Lower lobe of right lung (tissue), 2 donors: ENCODE measurements around the gene FGD2. TPM values are rescaled to one million over a fixed set of nuclear protein-coding genes. Genes with fewer than 3 reads are reported as not detected.

Experiments used
- ATAC-seq, 2 donors: fragments of 200-7000 bp; cut with Tn5 transposase; one replicate each; pipeline ENCODE4 v1.9.1; 2020 to 2022; ENCODE audit warnings: mild to moderate bottlenecking in 2 of 2, moderate library complexity in 2 of 2
- DNase-seq: peaks from one replicate; pipeline ENCODE4 v3.0.0-alpha.2; 2020
- H3K27ac ChIP-seq: fragments of 200-600 bp; one replicate; pipeline ENCODE4 v1.8.0; 2022
- H3K27me3 ChIP-seq: fragments of 200-600 bp; one replicate; pipeline ENCODE4 v1.8.0; 2022; ENCODE audit warnings: low read depth
- H3K36me3 ChIP-seq: fragments of 200-600 bp; one replicate; pipeline ENCODE4 v1.8.0; 2022; ENCODE audit warnings: mild to moderate bottlenecking
- H3K4me1 ChIP-seq: fragments of 200-600 bp; one replicate; pipeline ENCODE4 v1.8.0; 2022
- H3K4me3 ChIP-seq: fragments of 200-600 bp; one replicate; pipeline ENCODE4 v1.8.0; 2022; ENCODE audit warnings: mild to moderate bottlenecking
- H3K9me3 ChIP-seq: fragments of 200-600 bp; one replicate; pipeline ENCODE4 v1.8.0; 2022
- intact Hi-C: fragments of 100-400 bp; cut with DNase I; formaldehyde crosslinking; loops from one replicate; pipeline ENCODE4 v1.11.0; 2022
- total RNA-seq: library from RNA; stranded (reverse); fragmentation: NEBNext Ultra II Directional; extraction: Animal tissue kit (Norgen Biotek cat#: 25700); gene quantifications from one replicate; pipeline ENCODE4 v1.2.1, GENCODE V29; 2021
- TF ChIP-seq, protein P1 (sequence below): fragments of 200-600 bp; IDR thresholded peaks from one replicate; pipeline ENCODE4 v1.8.0; 2022; ENCODE audit warnings: antibody characterized with exemption, mild to moderate bottlenecking
- donor health status: DM: no; HTN: yes; CAD: no; lungs with severe emphysema.

The FGD2 gene
- total RNA-seq, 1 donor from 2014 or later, result 103 TPM

DNA sequence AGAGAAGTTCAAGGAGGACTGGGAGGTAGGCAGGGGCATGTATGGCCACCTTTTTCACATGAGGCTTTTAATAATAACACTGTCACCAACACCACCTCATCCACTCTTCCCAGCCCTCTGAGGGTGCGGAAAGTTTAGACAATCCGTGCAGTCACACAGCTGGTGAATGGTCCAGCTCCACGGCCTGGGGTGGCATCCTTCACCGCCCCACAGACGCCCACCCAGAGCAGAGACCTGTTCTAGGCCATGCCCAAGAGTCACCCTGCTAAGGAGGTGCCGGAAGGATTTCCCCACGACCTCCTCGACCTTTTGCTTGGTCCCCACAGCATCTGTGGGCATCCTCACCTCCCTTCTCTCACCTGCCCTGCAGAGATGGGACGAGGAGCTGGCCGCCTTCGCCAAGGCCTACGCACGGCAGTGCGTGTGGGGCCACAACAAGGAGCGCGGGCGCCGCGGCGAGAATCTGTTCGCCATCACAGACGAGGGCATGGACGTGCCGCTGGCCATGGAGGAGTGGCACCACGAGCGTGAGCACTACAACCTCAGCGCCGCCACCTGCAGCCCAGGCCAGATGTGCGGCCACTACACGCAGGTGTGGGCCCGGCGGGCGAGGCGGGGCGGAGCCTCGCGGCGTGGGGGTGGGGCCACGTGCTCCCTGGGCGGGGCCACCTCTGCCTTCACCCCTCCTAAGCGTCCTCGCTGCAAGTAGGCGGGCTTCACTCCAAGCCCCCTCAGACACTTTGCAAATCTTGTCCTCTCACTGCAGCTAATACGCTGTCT lies 46.5 kb upstream of the FGD2 start:
- Histone ChIP-seq H3K4me3 (no peak overlapping the region), H3K27ac (no peak overlapping the region), H3K36me3 (no peaks in the 10 kb centered on the region), H3K9me3 (no peaks in the 10 kb centered on the region), H3K27me3 (no peaks in the 10 kb centered on the region), H3K4me1 (peaks cover 13% of the 10 kb centered on the region)
- intact Hi-C loops, result no loop called here
- ATAC-seq, result no peak
- TF ChIP-seq, protein P1, sequence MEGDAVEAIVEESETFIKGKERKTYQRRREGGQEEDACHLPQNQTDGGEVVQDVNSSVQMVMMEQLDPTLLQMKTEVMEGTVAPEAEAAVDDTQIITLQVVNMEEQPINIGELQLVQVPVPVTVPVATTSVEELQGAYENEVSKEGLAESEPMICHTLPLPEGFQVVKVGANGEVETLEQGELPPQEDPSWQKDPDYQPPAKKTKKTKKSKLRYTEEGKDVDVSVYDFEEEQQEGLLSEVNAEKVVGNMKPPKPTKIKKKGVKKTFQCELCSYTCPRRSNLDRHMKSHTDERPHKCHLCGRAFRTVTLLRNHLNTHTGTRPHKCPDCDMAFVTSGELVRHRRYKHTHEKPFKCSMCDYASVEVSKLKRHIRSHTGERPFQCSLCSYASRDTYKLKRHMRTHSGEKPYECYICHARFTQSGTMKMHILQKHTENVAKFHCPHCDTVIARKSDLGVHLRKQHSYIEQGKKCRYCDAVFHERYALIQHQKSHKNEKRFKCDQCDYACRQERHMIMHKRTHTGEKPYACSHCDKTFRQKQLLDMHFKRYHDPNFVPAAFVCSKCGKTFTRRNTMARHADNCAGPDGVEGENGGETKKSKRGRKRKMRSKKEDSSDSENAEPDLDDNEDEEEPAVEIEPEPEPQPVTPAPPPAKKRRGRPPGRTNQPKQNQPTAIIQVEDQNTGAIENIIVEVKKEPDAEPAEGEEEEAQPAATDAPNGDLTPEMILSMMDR, result no peak
- DNase-seq, result no peak

GRCh38 chr6:36959555-36960250 lies 45.8 kb upstream of the FGD2 start:
- no peaks in the 10 kb centered on the region for H3K27me3 ChIP-seq
- H3K27ac ChIP-seq, result no peak overlapping the region
- DNase-seq (no peak), ATAC-seq (no peak)
- no peaks in the 10 kb centered on the region for H3K36me3 ChIP-seq
- H3K4me3 ChIP-seq, result no peak overlapping the region
- peaks cover 17% of the 10 kb centered on the region for H3K4me1 ChIP-seq
- H3K9me3 ChIP-seq, result no peaks in the 10 kb centered on the region
- TF ChIP-seq, protein P1, result no peak
- intact Hi-C loops, result no loop called here

- H3K36me3 ChIP-seq, result peaks cover 2% of the 10 kb centered on the region
- no peaks in the 10 kb centered on the region for H3K9me3 ChIP-seq
- no peak overlapping the region for H3K4me3 ChIP-seq
- H3K27ac ChIP-seq, result no peak overlapping the region
- DNase-seq (no peak), ATAC-seq (no peak)
- no peaks in the 10 kb centered on the region for H3K27me3 ChIP-seq
- intact Hi-C loops, result no loop called here
- TF ChIP-seq, protein P1, result no peak
- H3K4me1 ChIP-seq, result peaks cover 13% of the 10 kb centered on the region
Observed at GRCh38 chr6:36961441-36962435, 43.7 kb upstream of the FGD2 start.

- Histone ChIP-seq H3K4me1 (peaks cover 13% of the 10 kb centered on the region), H3K36me3 (peaks cover 13% of the 10 kb centered on the region), H3K4me3 (no peak overlapping the region), H3K9me3 (no peaks in the 10 kb centered on the region), H3K27ac (no peak overlapping the region), H3K27me3 (no peaks in the 10 kb centered on the region)
- ATAC-seq (peak; percentile 27 to 43), DNase-seq (peak; percentile 84)
- intact Hi-C loops, result no loop called here
- TF ChIP-seq, protein P1, result no peak
Observed at GRCh38 chr6:36962874-36963273, 42.6 kb upstream of the FGD2 start.
